ENCODE measurements around the gene SLC35G1.

SLC35G1 gene, protein sequence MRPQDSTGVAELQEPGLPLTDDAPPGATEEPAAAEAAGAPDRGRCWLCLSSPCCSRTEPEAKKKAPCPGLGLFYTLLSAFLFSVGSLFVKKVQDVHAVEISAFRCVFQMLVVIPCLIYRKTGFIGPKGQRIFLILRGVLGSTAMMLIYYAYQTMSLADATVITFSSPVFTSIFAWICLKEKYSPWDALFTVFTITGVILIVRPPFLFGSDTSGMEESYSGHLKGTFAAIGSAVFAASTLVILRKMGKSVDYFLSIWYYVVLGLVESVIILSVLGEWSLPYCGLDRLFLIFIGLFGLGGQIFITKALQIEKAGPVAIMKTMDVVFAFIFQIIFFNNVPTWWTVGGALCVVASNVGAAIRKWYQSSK

DNA sequence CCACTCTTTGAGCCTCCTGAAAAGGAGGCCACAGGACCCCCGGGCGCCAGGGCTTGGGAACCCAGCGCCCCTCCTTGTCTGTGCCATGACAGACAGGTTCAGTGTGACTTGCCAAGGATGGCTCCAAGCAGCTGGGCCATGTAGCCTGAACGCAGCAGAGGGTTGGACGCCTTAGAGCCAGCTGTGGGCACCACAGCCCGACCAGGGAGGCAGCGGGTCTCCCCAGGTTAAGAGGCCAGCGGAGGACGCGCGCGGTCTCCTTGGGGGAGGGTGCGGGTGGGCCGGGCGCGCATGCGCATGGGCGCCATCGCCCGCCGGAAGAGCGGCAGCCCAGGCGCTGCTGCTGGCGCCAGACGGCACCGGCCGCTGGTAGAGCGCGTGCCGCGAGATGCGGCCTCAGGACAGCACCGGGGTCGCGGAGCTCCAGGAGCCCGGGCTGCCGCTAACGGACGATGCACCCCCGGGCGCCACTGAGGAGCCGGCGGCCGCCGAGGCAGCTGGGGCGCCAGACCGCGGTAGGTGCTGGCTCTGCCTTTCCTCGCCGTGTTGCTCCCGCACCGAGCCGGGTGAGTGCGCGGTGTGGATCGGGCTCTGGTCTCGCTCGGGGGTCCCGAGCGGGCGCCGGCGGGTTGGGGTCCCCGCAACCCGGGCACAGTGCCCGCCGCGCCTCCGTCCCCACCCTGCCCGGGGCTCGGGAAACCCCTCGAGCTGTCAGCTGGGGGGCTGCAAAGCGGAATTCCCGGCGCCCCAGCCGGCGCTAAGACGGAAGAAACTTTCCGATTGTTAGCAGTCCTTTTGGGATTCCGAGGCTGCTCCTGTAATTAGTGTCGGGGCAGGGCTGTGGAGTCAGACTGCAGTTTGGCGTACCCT lies at the start of gene SLC35G1:
SLC35G1 (plus strand) TSS at position 333 of the 870 bp plus-strand sequence; CDS start at position 389, 56 bp downstream.
- TF ChIP-seq, protein P1, sequence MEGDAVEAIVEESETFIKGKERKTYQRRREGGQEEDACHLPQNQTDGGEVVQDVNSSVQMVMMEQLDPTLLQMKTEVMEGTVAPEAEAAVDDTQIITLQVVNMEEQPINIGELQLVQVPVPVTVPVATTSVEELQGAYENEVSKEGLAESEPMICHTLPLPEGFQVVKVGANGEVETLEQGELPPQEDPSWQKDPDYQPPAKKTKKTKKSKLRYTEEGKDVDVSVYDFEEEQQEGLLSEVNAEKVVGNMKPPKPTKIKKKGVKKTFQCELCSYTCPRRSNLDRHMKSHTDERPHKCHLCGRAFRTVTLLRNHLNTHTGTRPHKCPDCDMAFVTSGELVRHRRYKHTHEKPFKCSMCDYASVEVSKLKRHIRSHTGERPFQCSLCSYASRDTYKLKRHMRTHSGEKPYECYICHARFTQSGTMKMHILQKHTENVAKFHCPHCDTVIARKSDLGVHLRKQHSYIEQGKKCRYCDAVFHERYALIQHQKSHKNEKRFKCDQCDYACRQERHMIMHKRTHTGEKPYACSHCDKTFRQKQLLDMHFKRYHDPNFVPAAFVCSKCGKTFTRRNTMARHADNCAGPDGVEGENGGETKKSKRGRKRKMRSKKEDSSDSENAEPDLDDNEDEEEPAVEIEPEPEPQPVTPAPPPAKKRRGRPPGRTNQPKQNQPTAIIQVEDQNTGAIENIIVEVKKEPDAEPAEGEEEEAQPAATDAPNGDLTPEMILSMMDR (IDR thresholded peaks at IDR 0.05; ENCODE audit: borderline replicate concordance, insufficient read depth, low read depth, low read length) = no peak
- H3K4me3 ChIP-seq (ENCODE audit: low read depth, low read length) = peak within 1 kb of the TSS; percentile 96

DNA sequence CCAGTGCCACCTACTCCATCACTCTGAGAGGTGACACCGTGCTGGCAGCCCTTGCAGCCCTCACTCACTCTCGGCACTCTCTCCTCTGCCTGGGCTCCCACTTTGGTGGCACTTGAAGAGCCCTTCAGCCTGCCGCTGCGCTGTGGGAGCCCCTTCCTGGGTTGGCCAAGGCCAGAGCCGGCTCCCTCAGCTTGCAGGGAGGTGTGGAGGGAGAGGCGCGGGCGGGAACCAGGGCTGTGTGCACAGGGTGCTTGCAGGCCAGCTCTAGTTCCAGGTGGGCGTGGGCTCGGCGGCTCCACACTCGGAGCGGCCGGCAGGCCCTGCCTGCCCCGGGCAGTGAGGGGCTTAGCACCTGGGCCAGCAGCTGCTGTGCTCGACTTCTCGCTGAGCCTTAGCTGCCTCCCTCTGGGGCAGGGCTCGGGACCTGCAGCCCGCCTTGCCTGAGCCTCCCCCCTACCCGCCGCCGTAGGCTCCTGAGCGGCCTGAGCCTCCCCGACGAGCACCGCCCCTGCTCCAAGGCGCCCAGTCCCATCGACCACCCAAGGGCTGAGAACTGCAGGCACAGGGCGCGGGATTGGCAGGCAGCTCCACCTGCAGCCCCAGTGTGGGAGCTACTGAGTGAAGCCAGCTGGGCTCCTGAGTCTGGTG lies 48.7 kb upstream of the SLC35G1 start:
- no peak overlapping the region for H3K4me3 ChIP-seq (ENCODE audit: low read depth, low read length)
- TF ChIP-seq, protein P1 (IDR thresholded peaks at IDR 0.05; ENCODE audit: borderline replicate concordance, insufficient read depth, low read depth, low read length) = no peak

DNA sequence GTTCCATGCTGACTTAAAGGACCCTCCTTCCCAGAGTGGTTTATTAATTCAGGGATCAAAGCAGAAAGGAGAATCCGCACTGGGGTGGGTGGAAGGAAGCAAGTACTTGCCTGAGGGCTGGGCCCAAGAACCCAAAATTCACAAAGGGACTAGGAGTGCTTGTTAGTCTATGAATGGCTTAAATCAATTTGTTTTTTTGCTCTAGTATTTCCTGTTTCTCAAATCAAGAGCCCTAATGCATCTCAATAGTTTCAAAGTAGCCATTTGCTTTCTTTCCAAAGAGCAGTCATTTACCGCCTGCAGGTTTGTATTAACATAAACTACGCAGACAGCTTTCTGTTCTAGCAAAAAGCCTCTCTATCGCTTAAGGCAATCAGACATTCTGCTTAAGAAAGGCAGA lies 44.2 kb upstream of the SLC35G1 start:
- TF ChIP-seq, protein P1 (IDR thresholded peaks at IDR 0.05; ENCODE audit: borderline replicate concordance, insufficient read depth, low read depth, low read length) = no peak
- H3K4me3 ChIP-seq (ENCODE audit: low read depth, low read length) = no peak overlapping the region

DNA sequence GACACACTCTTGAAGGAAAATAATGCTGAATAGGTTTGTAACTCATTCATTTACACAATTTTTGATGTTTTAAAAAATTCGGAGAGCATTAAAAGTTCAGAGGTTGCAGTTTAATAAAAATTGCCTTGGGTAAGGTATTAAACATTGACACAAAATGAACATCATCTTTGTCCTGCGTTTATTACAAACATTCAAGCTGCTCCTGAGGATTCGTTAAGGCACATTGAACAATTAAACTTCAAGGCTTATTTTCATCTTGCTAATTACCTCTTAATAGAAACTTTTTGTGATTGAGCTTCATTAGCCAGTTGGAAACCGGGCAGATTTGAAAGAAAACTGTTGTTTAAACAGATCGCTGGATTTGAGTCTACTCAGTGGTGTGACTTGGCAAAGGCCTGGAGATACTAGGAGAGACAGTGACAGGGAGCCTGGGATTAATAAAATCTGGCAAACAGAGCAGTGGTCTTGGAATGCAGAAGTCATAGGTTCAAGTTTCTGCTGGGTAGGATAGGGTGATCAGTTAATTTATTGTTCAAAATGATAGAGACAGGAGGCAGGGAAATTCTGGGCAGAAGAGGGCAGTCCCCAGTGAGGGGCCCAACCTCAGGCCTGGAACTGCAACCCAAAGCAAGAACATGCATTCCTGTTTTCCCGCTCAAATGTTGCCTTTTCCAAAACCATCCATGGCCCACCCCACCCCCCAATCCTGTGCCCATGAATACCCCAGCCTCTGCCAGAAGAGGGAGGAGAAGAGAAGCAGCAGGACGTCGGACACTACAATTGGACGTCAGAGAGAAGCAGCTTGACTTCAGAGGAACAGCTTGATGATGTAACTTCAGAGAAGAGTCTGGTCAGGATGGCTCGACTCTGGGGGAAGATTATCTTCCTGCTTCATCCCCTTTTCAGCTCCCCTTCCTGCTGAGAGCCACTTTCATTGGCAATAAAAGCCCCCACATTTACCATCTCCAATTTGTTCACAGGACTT lies 43.5 kb upstream of the SLC35G1 start:
- TF ChIP-seq, protein P1 (IDR thresholded peaks at IDR 0.05; ENCODE audit: borderline replicate concordance, insufficient read depth, low read depth, low read length) = no peak
- no peak overlapping the region for H3K4me3 ChIP-seq (ENCODE audit: low read depth, low read length)

DNA sequence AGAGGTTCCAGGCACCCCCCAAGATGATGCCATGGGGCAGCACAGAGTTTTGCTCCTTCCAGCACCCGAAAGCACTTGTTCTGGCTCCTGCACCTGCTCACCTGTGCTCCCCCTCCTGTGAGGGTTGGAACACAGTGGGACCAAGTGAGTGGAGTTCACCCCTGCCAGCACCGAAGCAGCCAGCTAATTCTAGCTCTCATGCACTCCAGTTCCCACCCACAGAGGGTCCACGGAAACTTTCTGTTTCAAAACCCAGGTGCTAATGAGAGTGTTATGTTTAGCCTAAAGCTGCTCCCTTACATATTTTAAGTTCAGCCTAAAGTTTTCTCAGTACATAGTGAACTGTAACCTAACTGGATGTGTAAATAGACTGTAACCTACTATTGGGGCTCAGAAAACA lies 42.6 kb upstream of the SLC35G1 start:
- TF ChIP-seq, protein P1 (IDR thresholded peaks at IDR 0.05; ENCODE audit: borderline replicate concordance, insufficient read depth, low read depth, low read length) = no peak
- H3K4me3 ChIP-seq (ENCODE audit: low read depth, low read length) = no peak overlapping the region

DNA sequence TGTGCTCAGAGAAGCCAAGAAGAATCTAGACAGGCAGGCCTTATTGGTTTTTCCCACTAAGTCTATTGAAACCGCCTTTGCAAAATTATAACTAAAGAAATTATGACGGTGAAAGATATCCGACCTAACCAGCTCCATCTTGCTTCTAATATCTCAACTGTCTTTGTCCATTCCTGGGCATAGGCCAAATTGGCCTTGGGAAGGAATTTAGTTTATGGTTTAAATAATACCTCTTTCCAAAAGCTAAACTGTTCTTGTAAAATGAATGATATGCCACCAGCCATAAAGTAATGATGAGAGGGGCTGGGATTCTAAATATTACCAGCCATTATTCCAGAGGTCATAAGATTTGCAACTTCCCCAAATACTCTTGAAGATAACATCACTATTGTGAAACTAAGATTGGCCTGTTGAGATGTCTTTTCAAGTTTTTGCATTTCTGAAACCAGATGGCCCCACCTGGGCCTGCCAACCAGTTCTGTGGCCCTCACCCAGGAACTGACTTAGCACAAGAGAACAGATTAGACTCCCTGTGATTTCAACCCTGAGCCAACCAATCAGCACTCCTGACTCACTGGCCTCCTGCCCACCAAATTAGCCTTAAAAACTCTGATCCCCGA lies 41.2 kb upstream of the SLC35G1 start:
- no peak overlapping the region for H3K4me3 ChIP-seq (ENCODE audit: low read depth, low read length)
- TF ChIP-seq, protein P1 (IDR thresholded peaks at IDR 0.05; ENCODE audit: borderline replicate concordance, insufficient read depth, low read depth, low read length) = no peak
